Vagina (tissue), 2 donors: ENCODE measurements around the gene ATP5ME. TPM values are rescaled to one million over a fixed set of nuclear protein-coding genes. Genes with fewer than 3 reads are reported as not detected.

Source experiments
- DNase-seq, 2 donors: peaks; one replicate each; pipeline ENCODE4 v3.0.0-alpha.2; 2017; ENCODE audit errors: extremely low spot score in 2 of 2
- H3K27ac ChIP-seq: fragments of 200-600 bp; sonication (generic); one replicate; pipeline ENCODE4 v1.5.1; 2019
- H3K27me3 ChIP-seq: fragments of 200-600 bp; sonication (generic); one replicate; pipeline ENCODE4 v1.5.1; 2019
- H3K36me3 ChIP-seq, 2 donors: fragments of 200-600 bp; sonication (generic); one replicate each; pipeline ENCODE4 v1.5.1; 2017 to 2019
- H3K4me1 ChIP-seq: fragments of 200-600 bp; sonication (generic); one replicate; pipeline ENCODE4 v1.5.1; 2019
- H3K4me3 ChIP-seq, 2 donors: fragments of 200-600 bp; sonication (generic); 1 replicate in 1 of 2; 2 replicates in 1 of 2; pipeline ENCODE4 v1.5.1; 2016 to 2019
- H3K9me3 ChIP-seq: fragments of 200-600 bp; sonication (generic); one replicate; pipeline ENCODE4 v1.5.1; 2019
- POLR2A ChIP-seq, 2 donors: fragments of 450-650 bp; IDR thresholded peaks; one replicate each; pipeline ENCODE4 v1.6.1; 2017; ENCODE audit warnings: antibody characterized with exemption in 2 of 2, mild to moderate bottlenecking in 2 of 2, moderate library complexity in 2 of 2
- POLR2AphosphoS5 ChIP-seq, 2 donors: sonication (generic); formaldehyde crosslinking; IDR thresholded peaks; one replicate each; pipeline ENCODE4 v1.9.0; 2017; ENCODE audit warnings: antibody characterized with exemption in 2 of 2, mild to moderate bottlenecking in 2 of 2, low read depth in 1 of 2; ENCODE audit not compliant: insufficient read depth in 1 of 2
- intact Hi-C: fragments of 100-400 bp; cut with DNase I; formaldehyde crosslinking; loops from one replicate; pipeline ENCODE4 v1.15.1; 2023
- total RNA-seq: library from RNA; depleted of rRNA; stranded (reverse); fragments of >200 nt; gene quantifications from one replicate; pipeline ENCODE4 v1.2.3, GENCODE V29; 2016
- TF ChIP-seq, protein P1 (sequence below), 3 experiments: fragments of 450-650 bp in 2 of 3; fragments of 200-600 bp in 1 of 3; sonication (generic) in 1 of 3; IDR thresholded peaks; one replicate each; pipeline ENCODE4 v1.5.1; 2017 to 2019; ENCODE audit warnings: antibody characterized with exemption in 3 of 3, mild to moderate bottlenecking in 2 of 3, moderate library complexity in 2 of 3

The ATP5ME gene
- total RNA-seq, 1 donor from 2014 or later, result 181 TPM

DNA sequence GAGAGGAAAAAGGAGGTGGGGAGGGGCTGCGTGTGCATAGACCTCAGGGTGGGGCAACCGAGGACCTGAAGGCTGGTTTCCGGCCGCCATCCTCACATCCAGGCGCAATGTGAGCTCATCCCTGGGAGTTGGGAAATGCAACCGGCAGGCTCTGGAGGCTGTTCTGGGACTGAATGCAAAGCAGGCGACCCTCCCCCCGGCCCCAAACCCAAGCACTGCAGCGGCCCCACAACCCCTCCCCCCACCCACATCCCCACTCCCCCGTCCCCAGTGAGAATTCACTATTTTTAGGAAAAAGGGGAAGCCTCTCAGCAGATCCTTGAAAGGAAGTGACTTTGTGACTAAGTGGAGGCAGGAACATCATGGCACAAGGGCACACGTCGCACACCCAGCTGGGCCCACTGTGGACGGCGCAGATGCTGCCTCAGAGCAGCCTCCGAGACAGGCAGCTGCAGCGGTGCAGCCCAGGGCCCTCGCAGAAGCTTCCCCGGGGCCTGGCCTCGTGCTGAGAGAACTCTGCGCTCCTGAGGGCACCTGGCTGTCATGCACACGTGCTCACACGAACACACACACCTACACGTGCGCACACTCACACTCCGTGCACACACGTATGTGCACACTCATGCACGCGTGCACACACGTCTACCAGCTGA lies 50.0 kb downstream of the ATP5ME start:
- DNase-seq, result no peak
- H3K36me3 ChIP-seq, result no peaks in the 10 kb centered on the region
- H3K27ac ChIP-seq, result no peak overlapping the region
- TF ChIP-seq, protein P1, sequence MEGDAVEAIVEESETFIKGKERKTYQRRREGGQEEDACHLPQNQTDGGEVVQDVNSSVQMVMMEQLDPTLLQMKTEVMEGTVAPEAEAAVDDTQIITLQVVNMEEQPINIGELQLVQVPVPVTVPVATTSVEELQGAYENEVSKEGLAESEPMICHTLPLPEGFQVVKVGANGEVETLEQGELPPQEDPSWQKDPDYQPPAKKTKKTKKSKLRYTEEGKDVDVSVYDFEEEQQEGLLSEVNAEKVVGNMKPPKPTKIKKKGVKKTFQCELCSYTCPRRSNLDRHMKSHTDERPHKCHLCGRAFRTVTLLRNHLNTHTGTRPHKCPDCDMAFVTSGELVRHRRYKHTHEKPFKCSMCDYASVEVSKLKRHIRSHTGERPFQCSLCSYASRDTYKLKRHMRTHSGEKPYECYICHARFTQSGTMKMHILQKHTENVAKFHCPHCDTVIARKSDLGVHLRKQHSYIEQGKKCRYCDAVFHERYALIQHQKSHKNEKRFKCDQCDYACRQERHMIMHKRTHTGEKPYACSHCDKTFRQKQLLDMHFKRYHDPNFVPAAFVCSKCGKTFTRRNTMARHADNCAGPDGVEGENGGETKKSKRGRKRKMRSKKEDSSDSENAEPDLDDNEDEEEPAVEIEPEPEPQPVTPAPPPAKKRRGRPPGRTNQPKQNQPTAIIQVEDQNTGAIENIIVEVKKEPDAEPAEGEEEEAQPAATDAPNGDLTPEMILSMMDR (IDR thresholded peaks at IDR 0.05), result no peak
- TF ChIP-seq POLR2A (IDR thresholded peaks at IDR 0.05), result no peak
- TF ChIP-seq POLR2AphosphoS5 (IDR thresholded peaks at IDR 0.05; ENCODE audit: insufficient read depth in 1 of 2, low read depth in 1 of 2), result no peak
- no peak overlapping the region for H3K4me3 ChIP-seq
- intact Hi-C loops, result no loop called here
- H3K4me1 ChIP-seq, result no peaks in the 10 kb centered on the region
- no peaks in the 10 kb centered on the region for H3K9me3 ChIP-seq
- H3K27me3 ChIP-seq, result no peaks in the 10 kb centered on the region

- Histone ChIP-seq H3K9me3 (no peaks in the 10 kb centered on the region), H3K27ac (no peak overlapping the region), H3K27me3 (no peaks in the 10 kb centered on the region), H3K4me3 (no peak overlapping the region), H3K36me3 (no peaks in the 10 kb centered on the region), H3K4me1 (no peaks in the 10 kb centered on the region)
- TF ChIP-seq POLR2A (IDR thresholded peaks at IDR 0.05) (no peak), POLR2AphosphoS5 (IDR thresholded peaks at IDR 0.05; ENCODE audit: insufficient read depth in 1 of 2, low read depth in 1 of 2) (no peak)
- TF ChIP-seq, protein P1 (IDR thresholded peaks at IDR 0.05), result no peak
- no peak for DNase-seq
- intact Hi-C loops, result no loop called here
Observed at GRCh38 chr4:622996-623913, 50.8 kb downstream of the ATP5ME start.

Other genes starting within 250 kb of the ATP5ME start
- 30.4 TPM for gene ZNF721, start 175.1 kb downstream of the ATP5ME start, total RNA-seq
- gene PIGG, start 175.1 kb downstream of the ATP5ME start, total RNA-seq, result 71.9 TPM
- gene TMEM271, start 98.0 kb downstream of the ATP5ME start, total RNA-seq, result 0.25 TPM
- 4.2 TPM for gene PDE6B, start 48.7 kb downstream of the ATP5ME start, total RNA-seq
- gene MYL5, start 266 bp upstream of the ATP5ME start, total RNA-seq, result 3.4 TPM
- 11.0 TPM for gene SLC49A3, start 14.9 kb upstream of the ATP5ME start, total RNA-seq
- gene PCGF3, start 31.6 kb upstream of the ATP5ME start, total RNA-seq, result 64.8 TPM
- 0.98 TPM for gene CPLX1, start 151.9 kb upstream of the ATP5ME start, total RNA-seq